ENCODE measurements around the gene CFAP74. TPM values are rescaled to one million over a fixed set of nuclear protein-coding genes. Genes with fewer than 3 reads are reported as not detected.

The CFAP74 gene
- polyA plus RNA-seq, 2 of the 4 experiments (the other 2 are of a cell fraction) = 0.03 to 0.04 TPM

DNA sequence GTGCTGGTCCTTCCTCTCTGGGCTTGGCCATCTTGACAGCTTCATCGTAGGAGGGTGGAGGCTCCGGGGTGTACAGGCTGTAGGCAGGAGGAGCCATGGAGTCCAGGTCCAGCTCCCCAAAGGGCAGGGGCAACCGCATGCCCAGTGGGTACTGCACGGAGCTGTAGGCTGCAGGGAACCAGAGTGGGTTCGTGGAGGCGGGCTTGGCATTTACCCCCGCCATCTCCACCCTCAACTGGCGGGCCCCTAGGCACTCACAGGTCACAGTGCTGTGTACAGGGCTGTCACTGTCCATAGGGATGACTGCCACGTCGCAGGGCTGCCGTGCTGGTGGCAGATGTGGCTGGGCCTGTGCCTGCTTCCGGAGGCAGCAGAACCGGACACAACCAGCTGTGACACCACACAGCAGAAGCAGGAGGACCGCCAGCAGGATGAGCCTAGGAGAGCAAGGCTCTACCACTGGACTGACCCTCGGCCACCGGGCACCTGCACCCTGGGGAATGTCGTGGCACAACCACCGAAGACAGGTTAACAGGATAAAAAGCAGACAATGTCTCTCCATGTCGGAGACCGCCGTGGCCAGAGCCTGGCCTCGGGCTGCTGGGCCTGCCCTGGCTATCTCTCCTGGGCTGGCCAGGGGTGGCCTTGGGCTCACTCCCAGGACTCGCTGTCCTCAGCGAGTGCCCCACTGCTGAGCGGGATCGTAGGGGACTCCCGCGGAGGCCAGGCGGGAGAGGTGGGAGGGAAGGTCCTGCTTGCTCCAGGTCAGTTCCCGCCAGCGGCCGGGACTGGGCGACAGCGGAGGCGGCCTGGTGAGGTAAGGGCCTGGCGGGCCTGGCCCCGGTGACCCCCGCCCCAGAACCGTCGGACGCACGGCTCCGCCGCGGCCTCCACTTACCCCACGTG lies 85.3 kb downstream of the CFAP74 start:
- CTCF ChIA-PET = interaction anchor here (1.8 kb wide), 2 partner anchors 126 to 222 kb away, joined by 4 to 6 read pairs; no protein-coding TSS in a partner anchor
- Histone ChIP-seq H3K4me1 (peaks cover 10% of the 10 kb centered on the region), H3K4me3 (peak overlapping the region; percentile 60), H3K4me2 (peak overlapping the region; percentile 86), H3K9me3 (no peaks in the 10 kb centered on the region), H3K27ac (peak overlapping the region; percentile 34 to 84; a peak in 3 of 6 replicates)
- WGBS (ENCODE audit: missing lambda C conversion rate) = 86% methylated on average over 25 of the region's 46 CpGs
- FAIRE-seq (no peak), DNase-seq (ENCODE audit: low read depth in 1 of 2, low spot score in 1 of 2) (no peak), ATAC-seq (no peak)
- TF ChIP-seq MAZ (IDR thresholded peaks at IDR 0.05; ENCODE audit: borderline replicate concordance, low read depth, low read length) (no peak), JUNB (IDR thresholded peaks at IDR 0.05) (no peak), TP53 (CRISPR knock-in tag; IDR thresholded peaks at IDR 0.05) (no peak), MYC (IDR thresholded peaks at IDR 0.05; ENCODE audit: borderline replicate concordance, low read length) (no peak), KDM5A (IDR thresholded peaks at IDR 0.05) (no peak), EP300 (IDR thresholded peaks at IDR 0.05) (no peak), RCOR1 (IDR thresholded peaks at IDR 0.05; ENCODE audit: low read depth, low read length) (no peak), NR3C1 (IDR thresholded peaks at IDR 0.05) (no peak), ZC3H11A (IDR thresholded peaks at IDR 0.05) (no peak), JUN (IDR thresholded peaks at IDR 0.05) (no peak), MAFK (IDR thresholded peaks at IDR 0.05; ENCODE audit: partially characterized antibody) (no peak), HDAC2 (IDR thresholded peaks at IDR 0.05) (no peak)
- TF ChIP-seq, protein P1, sequence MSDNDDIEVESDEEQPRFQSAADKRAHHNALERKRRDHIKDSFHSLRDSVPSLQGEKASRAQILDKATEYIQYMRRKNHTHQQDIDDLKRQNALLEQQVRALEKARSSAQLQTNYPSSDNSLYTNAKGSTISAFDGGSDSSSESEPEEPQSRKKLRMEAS (IDR thresholded peaks at IDR 0.05) = no peak
- TF ChIP-seq, protein P2, sequence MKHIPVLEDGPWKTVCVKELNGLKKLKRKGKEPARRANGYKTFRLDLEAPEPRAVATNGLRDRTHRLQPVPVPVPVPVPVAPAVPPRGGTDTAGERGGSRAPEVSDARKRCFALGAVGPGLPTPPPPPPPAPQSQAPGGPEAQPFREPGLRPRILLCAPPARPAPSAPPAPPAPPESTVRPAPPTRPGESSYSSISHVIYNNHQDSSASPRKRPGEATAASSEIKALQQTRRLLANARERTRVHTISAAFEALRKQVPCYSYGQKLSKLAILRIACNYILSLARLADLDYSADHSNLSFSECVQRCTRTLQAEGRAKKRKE (CRISPR knock-in tag; IDR thresholded peaks at IDR 0.05; ENCODE audit: low read depth) = no peak
- TF ChIP-seq, protein P3, sequence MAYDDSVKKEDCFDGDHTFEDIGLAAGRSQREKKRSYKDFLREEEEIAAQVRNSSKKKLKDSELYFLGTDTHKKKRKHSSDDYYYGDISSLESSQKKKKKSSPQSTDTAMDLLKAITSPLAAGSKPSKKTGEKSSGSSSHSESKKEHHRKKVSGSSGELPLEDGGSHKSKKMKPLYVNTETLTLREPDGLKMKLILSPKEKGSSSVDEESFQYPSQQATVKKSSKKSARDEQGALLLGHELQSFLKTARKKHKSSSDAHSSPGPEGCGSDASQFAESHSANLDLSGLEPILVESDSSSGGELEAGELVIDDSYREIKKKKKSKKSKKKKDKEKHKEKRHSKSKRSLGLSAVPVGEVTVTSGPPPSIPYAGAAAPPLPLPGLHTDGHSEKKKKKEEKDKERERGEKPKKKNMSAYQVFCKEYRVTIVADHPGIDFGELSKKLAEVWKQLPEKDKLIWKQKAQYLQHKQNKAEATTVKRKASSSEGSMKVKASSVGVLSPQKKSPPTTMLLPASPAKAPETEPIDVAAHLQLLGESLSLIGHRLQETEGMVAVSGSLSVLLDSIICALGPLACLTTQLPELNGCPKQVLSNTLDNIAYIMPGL (CRISPR knock-in tag; IDR thresholded peaks at IDR 0.05; ENCODE audit: borderline replicate concordance) = no peak
- POLR2A ChIA-PET = no interaction called here

DNA sequence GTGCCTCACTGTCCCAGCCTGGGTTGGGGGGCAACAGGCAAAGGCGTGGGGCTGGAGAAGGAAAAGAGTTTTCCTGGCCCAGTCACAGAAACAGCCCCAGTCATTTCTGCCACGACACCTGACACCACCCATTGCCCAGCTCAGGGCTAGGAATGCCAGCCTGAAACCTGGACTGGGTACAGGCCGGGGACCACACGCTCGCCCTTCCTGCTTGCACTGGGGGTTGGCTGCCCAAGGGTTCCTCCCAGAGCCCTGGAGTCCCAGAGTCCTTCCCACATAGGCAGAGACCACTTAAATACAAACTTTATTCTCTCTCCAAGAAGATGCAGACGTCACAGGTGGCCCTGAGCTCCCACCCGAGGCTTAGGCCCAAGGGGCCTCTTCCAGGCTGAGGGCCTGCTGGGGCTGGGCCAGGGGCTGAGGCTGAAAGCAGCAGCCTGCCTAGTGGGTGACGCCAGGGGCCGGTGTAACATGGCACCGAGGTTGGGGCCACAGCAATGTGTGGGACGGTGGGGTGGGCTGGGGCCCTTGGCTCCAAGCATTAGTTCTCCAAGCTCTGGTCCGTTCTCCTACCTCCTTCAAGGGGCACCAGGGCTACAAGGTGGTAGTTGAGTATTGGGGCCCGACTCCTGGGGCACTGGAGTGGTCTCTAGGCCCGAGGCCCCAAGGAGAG lies 86.1 kb downstream of the CFAP74 start:
- CTCF ChIA-PET = interaction anchor here (1.8 kb wide), 2 partner anchors 127 to 223 kb away, joined by 4 to 6 read pairs; no protein-coding TSS in a partner anchor
- TF ChIP-seq ZSCAN20 (CRISPR knock-in tag; IDR thresholded peaks at IDR 0.05) (no peak), SREBF2 (IDR thresholded peaks at IDR 0.05) (no peak), CHD2 (IDR thresholded peaks at IDR 0.05; ENCODE audit: low read length, partially characterized antibody) (no peak), CBX8 (IDR thresholded peaks at IDR 0.05) (no peak), ZC3H11A (IDR thresholded peaks at IDR 0.05) (no peak), GATA3 (IDR thresholded peaks at IDR 0.05; ENCODE audit: borderline replicate concordance) (no peak), KDM5A (IDR thresholded peaks at IDR 0.05) (no peak), ESRRA (IDR thresholded peaks at IDR 0.05; ENCODE audit: borderline replicate concordance, low read length) (no peak), HDAC2 (IDR thresholded peaks at IDR 0.05) (no peak), TFCP2L1 (CRISPR knock-in tag; IDR thresholded peaks at IDR 0.05) (no peak), POLR2A (IDR thresholded peaks at IDR 0.05; ENCODE audit: low read length) (no peak), JUN (IDR thresholded peaks at IDR 0.05) (no peak), FOSB (CRISPR knock-in tag; IDR thresholded peaks at IDR 0.05) (no peak), FOXS1 (CRISPR knock-in tag; IDR thresholded peaks at IDR 0.05) (no peak), NPAS2 (CRISPR knock-in tag; IDR thresholded peaks at IDR 0.05; ENCODE audit: borderline replicate concordance) (no peak), HOXB5 (CRISPR knock-in tag; IDR thresholded peaks at IDR 0.05) (no peak), PHF8 (IDR thresholded peaks at IDR 0.05; ENCODE audit: borderline replicate concordance, low read depth) (no peak)
- TF ChIP-seq, protein P4, sequence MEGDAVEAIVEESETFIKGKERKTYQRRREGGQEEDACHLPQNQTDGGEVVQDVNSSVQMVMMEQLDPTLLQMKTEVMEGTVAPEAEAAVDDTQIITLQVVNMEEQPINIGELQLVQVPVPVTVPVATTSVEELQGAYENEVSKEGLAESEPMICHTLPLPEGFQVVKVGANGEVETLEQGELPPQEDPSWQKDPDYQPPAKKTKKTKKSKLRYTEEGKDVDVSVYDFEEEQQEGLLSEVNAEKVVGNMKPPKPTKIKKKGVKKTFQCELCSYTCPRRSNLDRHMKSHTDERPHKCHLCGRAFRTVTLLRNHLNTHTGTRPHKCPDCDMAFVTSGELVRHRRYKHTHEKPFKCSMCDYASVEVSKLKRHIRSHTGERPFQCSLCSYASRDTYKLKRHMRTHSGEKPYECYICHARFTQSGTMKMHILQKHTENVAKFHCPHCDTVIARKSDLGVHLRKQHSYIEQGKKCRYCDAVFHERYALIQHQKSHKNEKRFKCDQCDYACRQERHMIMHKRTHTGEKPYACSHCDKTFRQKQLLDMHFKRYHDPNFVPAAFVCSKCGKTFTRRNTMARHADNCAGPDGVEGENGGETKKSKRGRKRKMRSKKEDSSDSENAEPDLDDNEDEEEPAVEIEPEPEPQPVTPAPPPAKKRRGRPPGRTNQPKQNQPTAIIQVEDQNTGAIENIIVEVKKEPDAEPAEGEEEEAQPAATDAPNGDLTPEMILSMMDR (IDR thresholded peaks at IDR 0.05) = no peak
- TF ChIP-seq, protein P2 (CRISPR knock-in tag; IDR thresholded peaks at IDR 0.05; ENCODE audit: low read depth) = no peak
- FAIRE-seq = no peak
- H3K4me3 ChIP-seq = no peak overlapping the region
- no peaks in the 10 kb centered on the region for H3K9me3 ChIP-seq
- H3K4me2 ChIP-seq = no peak overlapping the region
- WGBS (ENCODE audit: missing lambda C conversion rate) = 87% methylated on average over 6 of the region's 14 CpGs
- POLR2A ChIA-PET = interaction anchor here (0.8 kb wide), 1 partner anchor 8 kb away, joined by 8 read pairs; no protein-coding TSS in a partner anchor
- no peak for ATAC-seq
- H3K4me1 ChIP-seq = peaks cover 10% of the 10 kb centered on the region
- no peak for DNase-seq (ENCODE audit: low read depth in 1 of 2, low spot score in 1 of 2)
- H3K27ac ChIP-seq = no peak overlapping the region
